Psoas muscle (tissue), 8 donors: ENCODE results near the gene GCFC2. TPM values are rescaled to one million over a fixed set of nuclear protein-coding genes. Genes with fewer than 3 reads are reported as not detected.

ENCODE experiments used
- ATAC-seq, 4 donors: fragments of 200-7000 bp; cut with Tn5 transposase; one replicate each; pipeline ENCODE4 v1.9.1; 2020; ENCODE audit warnings: moderate library complexity in 3 of 4, mild to moderate bottlenecking in 2 of 4
- DNase-seq, 2 donors: peaks; one replicate each; pipeline ENCODE4 v3.0.0-alpha.2; 2020
- H3K27ac ChIP-seq: fragments of 200-600 bp; one replicate; pipeline ENCODE4 v1.8.0; 2022
- H3K27me3 ChIP-seq, 3 donors: fragments of 200-600 bp in 1 of 3; one replicate each; pipeline versions ENCODE4 v1.6.1 to v1.8.0; 2013 to 2022; ENCODE audit warnings: low read length in 2 of 3, mild to moderate bottlenecking in 2 of 3, moderate library complexity in 1 of 3; ENCODE audit not compliant: insufficient read depth in 3 of 3
- H3K36me3 ChIP-seq, 2 donors: fragments of 200-600 bp in 1 of 2; one replicate each; pipeline versions ENCODE4 v1.6.1 to v1.8.0; 2013 to 2022; ENCODE audit warnings: low read depth in 1 of 2, mild to moderate bottlenecking in 1 of 2, moderate library complexity in 1 of 2; ENCODE audit not compliant: insufficient read depth in 1 of 2
- H3K4me1 ChIP-seq: fragments of 200-600 bp; one replicate; pipeline ENCODE4 v1.8.0; 2022
- H3K4me3 ChIP-seq: fragments of 200-600 bp; one replicate; pipeline ENCODE4 v1.8.0; 2022; ENCODE audit warnings: mild to moderate bottlenecking
- H3K9me3 ChIP-seq: fragments of 200-600 bp; one replicate; pipeline ENCODE4 v1.8.0; 2022
- CTCF ChIP-seq: fragments of 200-600 bp; IDR thresholded peaks from one replicate; pipeline ENCODE4 v1.8.0; 2022; ENCODE audit warnings: antibody characterized with exemption
- WGBS, 3 donors: extraction: QIAGEN DNeasy Blood & Tissue Kit; methylation state at CpG; one replicate each; pipeline versions ENCODE4 v1.1.6 to v1.1.7; 2013; 5-methylcytosine and 5-hydroxymethylcytosine counted together
- intact Hi-C, 2 donors: fragments of 100-400 bp; cut with DNase I; formaldehyde crosslinking; loops; one replicate each; pipeline versions ENCODE4 v1.11.0 to v1.14.2; 2022
- polyA plus RNA-seq, 3 donors: library from polyadenylated mRNA; stranded (reverse); fragments of 200-250 nt; gene quantifications; one replicate each; pipeline ENCODE4 v1.2.3, GENCODE V29; 2013
- total RNA-seq, 4 donors: library from RNA; stranded (reverse); fragmentation: NEBNext Ultra II Directional in 2 of 4; extraction: Animal tissue kit (Norgen Biotek cat#: 25700) in 2 of 4; gene quantifications; one replicate each; pipeline versions ENCODE4 v1.2.1 to v1.2.4, GENCODE V29; 2021 to 2023
- donor health status: healthy with polysubstance abuse.
- donor health status: DM: no; HTN: no; CAD: no; lungs with moderate emphysema.
- donor health status: Bipolar disorder and iron deficiency.
- donor health status: healthy.
- donor health status: DM: yes; HTN: yes; CAD: no.
- donor health status: DM: no; HTN: no; CAD: no.
- donor health status: DM: no; HTN: no; CAD: no.
- donor health status: DM: yes; HTN: yes; CAD: no.

GCFC2 gene
- total and polyA plus RNA-seq, 7 donors = 13.2 to 31.5 (median 20.2) TPM

GRCh38 chr2:75666911-75667310 is 43.8 kb downstream of the GCFC2 start:
- intact Hi-C loops = no loop called here
- Histone ChIP-seq H3K9me3 (no peaks in the 10 kb centered on the region), H3K36me3 (peaks cover under 1 to 96% of the 10 kb centered on the region in 2 donors), H3K4me1 (no peaks in the 10 kb centered on the region), H3K4me3 (no peak overlapping the region), H3K27me3 (no peaks in the 10 kb centered on the region), H3K27ac (no peak overlapping the region)
- no peak for ATAC-seq
- DNase-seq = no peak
- WGBS, 3 donors = 83 to 92% (median 84%) methylated on average over 6 of the region's 6 CpGs
- TF ChIP-seq CTCF = no peak

- Histone ChIP-seq H3K9me3 (peaks cover 4% of the 10 kb centered on the region), H3K27ac (no peak overlapping the region), H3K4me1 (peaks cover 8% of the 10 kb centered on the region), H3K4me3 (no peak overlapping the region), H3K27me3 (no peaks in the 10 kb centered on the region), H3K36me3 (peaks cover 9 to 74% of the 10 kb centered on the region in 2 donors)
- ATAC-seq (no peak), DNase-seq (no peak)
- no peak for TF ChIP-seq CTCF
- intact Hi-C loops = loop anchor here in 1 of 2 donors (10.0 kb wide), 1 partner anchor 47 kb away; no protein-coding TSS in a partner anchor
These were observed 52.9 kb downstream of the GCFC2 start for GRCh38 chr2:75657798-75658197.

- DNase-seq (no peak), ATAC-seq (peak in 2 of 4 donors; percentile 73 to 78)
- peak overlapping the region; percentile 13 for H3K27ac ChIP-seq
- peaks cover 4% of the 10 kb centered on the region for H3K9me3 ChIP-seq
- H3K4me1 ChIP-seq = peaks cover 8% of the 10 kb centered on the region
- H3K4me3 ChIP-seq = no peak overlapping the region
- no peak for TF ChIP-seq CTCF
- WGBS, 3 donors = 47 to 68% (median 59%) methylated on average over 1 of the region's 1 CpG
- no peaks in the 10 kb centered on the region for H3K27me3 ChIP-seq
- intact Hi-C loops = loop anchor here in 1 of 2 donors (10.0 kb wide), 1 partner anchor 48 kb away; no protein-coding TSS in a partner anchor
- peaks cover 4 to 74% of the 10 kb centered on the region in 2 donors for H3K36me3 ChIP-seq
These were observed 54.2 kb downstream of the GCFC2 start for GRCh38 chr2:75656563-75656962.

GRCh38 chr2:75655861-75656260 is 54.9 kb downstream of the GCFC2 start:
- Histone ChIP-seq H3K36me3 (peaks cover 4 to 74% of the 10 kb centered on the region in 2 donors), H3K9me3 (peaks cover 4% of the 10 kb centered on the region), H3K27me3 (no peaks in the 10 kb centered on the region), H3K4me1 (peaks cover 8% of the 10 kb centered on the region), H3K27ac (peak overlapping the region; percentile 13), H3K4me3 (no peak overlapping the region)
- 68 to 95% (median 76%) methylated on average over 1 of the region's 1 CpG for WGBS, 3 donors
- peak in 1 of 4 donors; percentile 18 for ATAC-seq
- TF ChIP-seq CTCF = no peak
- intact Hi-C loops = loop anchor here in 1 of 2 donors (10.0 kb wide), 1 partner anchor 49 kb away; no protein-coding TSS in a partner anchor
- no peak for DNase-seq

- no peak for TF ChIP-seq CTCF
- H3K27me3 ChIP-seq = no peaks in the 10 kb centered on the region
- WGBS, 3 donors = 92 to 100% (median 96%) methylated on average over 2 of the region's 2 CpGs
- H3K9me3 ChIP-seq = peaks cover 3% of the 10 kb centered on the region
- ATAC-seq = no peak
- H3K36me3 ChIP-seq = peaks cover 6 to 88% of the 10 kb centered on the region in 2 donors
- H3K4me3 ChIP-seq = no peak overlapping the region
- H3K27ac ChIP-seq = no peak overlapping the region
- DNase-seq = no peak
- intact Hi-C loops = loop anchor here (5.0 to 10.0 kb wide), 2 partner anchors 33 to 51 kb away; no protein-coding TSS in a partner anchor
- peaks cover 8% of the 10 kb centered on the region for H3K4me1 ChIP-seq
These were observed 56.7 kb downstream of the GCFC2 start for GRCh38 chr2:75654012-75654411.
